Lung (tissue), 5 donors: ENCODE measurements around the gene CDK9. TPM values are rescaled to one million over a fixed set of nuclear protein-coding genes. Genes with fewer than 3 reads are reported as not detected.

ENCODE experiments used
- polyA plus RNA-seq, 2 donors: library from polyadenylated mRNA; stranded (reverse); fragments of 200-250 nt; gene quantifications; one replicate each; pipeline ENCODE4 v1.2.1, GENCODE V29; 2013
- small RNA-seq: library from RNA; depleted of rRNA; stranded (forward); fragments of <200 nt; gene quantifications from one replicate; pipeline ENCODE3, GENCODE V24; 2014; ENCODE audit warnings: low replicate concordance
- total RNA-seq, 2 donors: library from RNA; depleted of rRNA in 1 of 2; stranded (reverse); fragments of >200 nt in 1 of 2; gene quantifications; one replicate each; pipeline ENCODE4 v1.2.1, GENCODE V29; 2014 to 2021
- donor health status: Bipolar disorder and iron deficiency.
- donor health status: healthy.
- donor health status: DM: yes; HTN: yes; CAD: no.

Gene CDK9
- total and polyA plus RNA-seq, 4 donors, result 53.9 to 97.9 (median 55.4) TPM

Small RNA genes within 50 kb of the gene (small RNA-seq; reads per million reads assigned to genes)
- not detected for gene RF00019

Other genes starting within 250 kb of the CDK9 start
- gene STXBP1, start 173.8 kb upstream of the CDK9 start, total RNA-seq, result 10 to 100 TPM; 61.5 to 65.8 TPM
- gene STXBP1, start 173.8 kb upstream of the CDK9 start, polyA plus RNA-seq, result 10 to 100 TPM; 19.2 to 32.0 TPM
- gene CFAP157, start 79.0 kb upstream of the CDK9 start, total RNA-seq, result 10 to 100 TPM; 14.6 to 40.6 TPM
- gene CFAP157, start 79.0 kb upstream of the CDK9 start, polyA plus RNA-seq, result 10 to 100 TPM; 14.8 to 17.3 TPM
- 10 to 100 TPM in 1 of 2 donors, 1 to 10 TPM in 1; 8.6 to 28.2 TPM for gene PTRH1, start 70.4 kb upstream of the CDK9 start, total RNA-seq
- gene PTRH1, start 70.4 kb upstream of the CDK9 start, polyA plus RNA-seq, result 10 to 100 TPM; 21.2 to 41.7 TPM
- gene TTC16, start 70.0 kb upstream of the CDK9 start, total RNA-seq, result 1 to 10 TPM; 4.0 to 5.6 TPM
- gene TTC16, start 70.0 kb upstream of the CDK9 start, polyA plus RNA-seq, result 1 to 10 TPM; 1.5 TPM
- gene TOR2A, start 50.7 kb upstream of the CDK9 start, total RNA-seq, result 10 to 100 TPM in 1 of 2 donors, 1 to 10 TPM in 1; 8.8 to 19.8 TPM
- 10 to 100 TPM; 14.0 to 30.8 TPM for gene TOR2A, start 50.7 kb upstream of the CDK9 start, polyA plus RNA-seq
- 10 to 100 TPM; 34.5 to 51.5 TPM for gene SH2D3C, start 7.4 kb upstream of the CDK9 start, total RNA-seq
- gene SH2D3C, start 7.4 kb upstream of the CDK9 start, polyA plus RNA-seq, result 10 to 100 TPM; 41.0 to 43.0 TPM
- 100 to 1,000 TPM in 1 of 2 donors, 10 to 100 TPM in 1; 42.5 to 115 TPM for gene FPGS, start 16.8 kb downstream of the CDK9 start, total RNA-seq
- gene FPGS, start 16.8 kb downstream of the CDK9 start, polyA plus RNA-seq, result 10 to 100 TPM; 89.6 to 97.6 TPM
- gene ENG, start 68.6 kb downstream of the CDK9 start, total RNA-seq, result 100 to 1,000 TPM in 1 of 2 donors, 10 to 100 TPM in 1; 41.1 to 182 TPM
- gene ENG, start 68.6 kb downstream of the CDK9 start, polyA plus RNA-seq, result 100 to 1,000 TPM in 1 of 2 donors, 10 to 100 TPM in 1; 80.7 to 317 TPM
- 100 to 1,000 TPM in 1 of 2 donors, 10 to 100 TPM in 1; 72.3 to 154 TPM for gene AK1, start 91.6 kb downstream of the CDK9 start, total RNA-seq
- gene AK1, start 91.6 kb downstream of the CDK9 start, polyA plus RNA-seq, result 100 to 1,000 TPM in 1 of 2 donors, 10 to 100 TPM in 1; 63.8 to 386 TPM
- 10 to 100 TPM; 28.3 to 51.9 TPM for gene ST6GALNAC6, start 113.6 kb downstream of the CDK9 start, total RNA-seq
- 10 to 100 TPM; 45.3 to 59.8 TPM for gene ST6GALNAC6, start 113.6 kb downstream of the CDK9 start, polyA plus RNA-seq
- gene ST6GALNAC4, start 131.0 kb downstream of the CDK9 start, total RNA-seq, result 10 to 100 TPM; 42.7 to 96.2 TPM
- gene ST6GALNAC4, start 131.0 kb downstream of the CDK9 start, polyA plus RNA-seq, result 10 to 100 TPM; 24.6 to 67.3 TPM
- gene PIP5KL1, start 144.7 kb downstream of the CDK9 start, total RNA-seq, result 1 to 10 TPM; 4.9 to 9.0 TPM
- 1 to 10 TPM; 2.0 to 4.9 TPM for gene PIP5KL1, start 144.7 kb downstream of the CDK9 start, polyA plus RNA-seq
- gene DPM2, start 151.8 kb downstream of the CDK9 start, total RNA-seq, result 10 to 100 TPM; 20.5 to 51.3 TPM
- 10 to 100 TPM; 50.8 to 51.1 TPM for gene DPM2, start 151.8 kb downstream of the CDK9 start, polyA plus RNA-seq
- 10 to 100 TPM; 49.6 to 66.5 TPM for gene EEIG1, start 195.0 kb downstream of the CDK9 start, total RNA-seq
- 10 to 100 TPM; 13.4 to 15.8 TPM for gene EEIG1, start 195.0 kb downstream of the CDK9 start, polyA plus RNA-seq